GM12878 (cell line): Measurements from ENCODE around the gene JMJD7. TPM values are rescaled to one million over a fixed set of nuclear protein-coding genes. Genes with fewer than 3 reads are reported as not detected.

Source experiments
- ATF2 ChIP-seq: IDR thresholded peaks from 2 replicates; pipeline ENCODE4 v1.6.1; 2012; ENCODE audit warnings: low read length, inconsistent platforms
- BCL3 ChIP-seq: IDR thresholded peaks from 2 replicates; pipeline ENCODE4 v1.6.1; 2011; ENCODE audit warnings: borderline replicate concordance, low read depth, mild to moderate bottlenecking, moderate library complexity, low read length; ENCODE audit not compliant: insufficient read depth, poor library complexity, severe bottlenecking
- CBX3 ChIP-seq: fragments of 200-600 bp; sonication (generic); IDR thresholded peaks from 2 replicates; pipeline ENCODE4 v1.6.1; 2016; ENCODE audit warnings: low read depth, borderline replicate concordance
- CHD2 ChIP-seq: IDR thresholded peaks from 2 replicates; pipeline ENCODE4 v1.6.1; 2011; ENCODE audit warnings: low read depth, low read length, improper control_type of control experiment, borderline replicate concordance
- E4F1 ChIP-seq: fragments of 450-650 bp; IDR thresholded peaks from 2 replicates; pipeline ENCODE4 v1.6.1; 2018; ENCODE audit warnings: borderline replicate concordance, mild to moderate bottlenecking; ENCODE audit not compliant: partially characterized antibody
- EED ChIP-seq: sonication (generic); IDR thresholded peaks from 2 replicates; pipeline ENCODE4 v1.6.1; 2016; ENCODE audit warnings: antibody characterized with exemption, low read depth
- EZH2 ChIP-seq: IDR thresholded peaks from 2 replicates; pipeline ENCODE4 v1.6.1; 2012; ENCODE audit warnings: low read depth, mild to moderate bottlenecking, control low read depth, inconsistent platforms, low read length, borderline replicate concordance; ENCODE audit not compliant: control insufficient read depth
- IKZF2 ChIP-seq, 2 experiments: fragments of 450-650 bp; IDR thresholded peaks; 2 replicates each; pipeline ENCODE4 v1.6.1; 2017; ENCODE audit warnings: mild to moderate bottlenecking in 2 of 2, moderate library complexity in 2 of 2
- IRF4 ChIP-seq: IDR thresholded peaks from 2 replicates; pipeline ENCODE4 v1.6.1; 2011; ENCODE audit warnings: low read depth, low read length
- IRF5 ChIP-seq: fragments of 450-650 bp; IDR thresholded peaks from 2 replicates; pipeline ENCODE4 v1.6.1; 2017; ENCODE audit warnings: borderline replicate concordance
- JUNB ChIP-seq: IDR thresholded peaks from 2 replicates; pipeline ENCODE4 v1.6.1; 2016; ENCODE audit warnings: antibody characterized with exemption, mild to moderate bottlenecking
- NBN ChIP-seq: fragments of 450-650 bp; IDR thresholded peaks from 2 replicates; pipeline ENCODE4 v1.6.1; 2016
- NFYA ChIP-seq: IDR thresholded peaks from 2 replicates; pipeline ENCODE4 v1.6.1; 2011; ENCODE audit warnings: low read depth, mild to moderate bottlenecking, low read length, improper control_type of control experiment, borderline replicate concordance
- POLR2AphosphoS2 ChIP-seq: IDR thresholded peaks from 2 replicates; pipeline ENCODE4 v1.6.1; 2011; ENCODE audit warnings: low read depth, mild to moderate bottlenecking, low read length, improper control_type of control experiment, moderate library complexity
- RCOR1 ChIP-seq: conservative IDR thresholded peaks from 2 replicates; pipeline ENCODE4 v1.6.1; 2012; ENCODE audit warnings: low read depth, low read length, improper control_type of control experiment
- SPI1 ChIP-seq: IDR thresholded peaks from 2 replicates; pipeline ENCODE4 v1.6.1; 2011; ENCODE audit warnings: low read depth, mild to moderate bottlenecking, low read length, moderate library complexity, borderline replicate concordance; ENCODE audit not compliant: insufficient read depth
- SUPT20H ChIP-seq: IDR thresholded peaks from 2 replicates; pipeline ENCODE4 v1.6.1; 2011; ENCODE audit warnings: low read depth, mild to moderate bottlenecking, low read length, moderate library complexity, borderline replicate concordance; ENCODE audit not compliant: control insufficient read depth
- ZBTB4 ChIP-seq: fragments of 450-650 bp; formaldehyde crosslinking; IDR thresholded peaks from 2 replicates; pipeline ENCODE4 v1.4.0; 2022; ENCODE audit warnings: mild to moderate bottlenecking, moderate library complexity
- polyA plus RNA-seq, 11 experiments: library from polyadenylated mRNA; depleted of rRNA in 4 of 11; unstranded in 6 of 11; stranded (reverse) in 5 of 11; fragments of >200 nt; fragmentation: Nextera tagmentation in 4 of 11; fragmentation: Illumina TruSeq in 1 of 11; extraction: Ambion mirVana in 4 of 11; extraction: Trizol in 1 of 11; gene quantifications; 1 replicate in 1 of 11; 2 replicates in 10 of 11; pipeline versions ENCODE4 v1.2.1 to v1.2.3, GENCODE V29; 2011 to 2016; ENCODE audit warnings: inconsistent platforms in 2 of 11, missing spikeins in 2 of 11, low read depth in 1 of 11
- total RNA-seq, 4 experiments: library from RNA; depleted of rRNA in 3 of 4; stranded (reverse); fragments of >200 nt in 3 of 4; fragmentation: Illumina TruSeq in 1 of 4; extraction: Trizol in 1 of 4; gene quantifications; 2 replicates each; pipeline versions ENCODE4 v1.2.1 to v1.2.3, GENCODE V29; 2013 to 2021

Gene JMJD7
- total and polyA plus RNA-seq, 10 of the 15 experiments (the other 5 are each of a cell fraction or from before 2014, with no cell fraction given), result 0.79 to 12.2 (median 6.5) TPM

- TF ChIP-seq SUPT20H (no peak), EED (peak; percentile 41), IKZF2 (IDR thresholded peaks at IDR 0.05) (peak; percentile 48 to 49; a peak in 1 of 4 replicates), EZH2 (no peak), SPI1 (no peak), CHD2 (no peak), ATF2 (no peak), NBN (no peak), POLR2AphosphoS2 (no peak), IRF4 (no peak), CBX3 (no peak), RCOR1 (no peak), IRF5 (no peak), BCL3 (no peak), JUNB (no peak), ZBTB4 (CRISPR knock-in tag) (no peak), E4F1 (no peak), NFYA (no peak)
These were observed 36.9 kb upstream of the JMJD7 start (continued) for GRCh38 chr15:41790756-41791546.
